HepG2 (cell line): ENCODE measurements around the gene SETD2. TPM values are rescaled to one million over a fixed set of nuclear protein-coding genes. Genes with fewer than 3 reads are reported as not detected.

Experiments used
- ATRX ChIP-seq: sonication (generic); formaldehyde crosslinking; IDR thresholded peaks from 2 replicates; pipeline ENCODE4 v1.4.0; 2020; ENCODE audit warnings: missing genetic modification reagents, borderline replicate concordance
- CEBPG ChIP-seq: IDR thresholded peaks from 2 replicates; pipeline ENCODE4 v1.6.1; 2016
- FOXK1 ChIP-seq: sonication (generic); formaldehyde crosslinking; IDR thresholded peaks from 2 replicates; pipeline ENCODE4 v1.4.0; 2020; ENCODE audit warnings: low read depth, missing genetic modification reagents, borderline replicate concordance
- KLF11 ChIP-seq: IDR thresholded peaks from 2 replicates; pipeline ENCODE4 v1.6.1; 2016; ENCODE audit warnings: missing compliant biosample characterization
- KLF6 ChIP-seq: IDR thresholded peaks from 2 replicates; pipeline ENCODE4 v1.8.0; 2016; ENCODE audit warnings: missing biosample characterization, missing genetic modification reagents
- NFYB ChIP-seq: sonication (generic); formaldehyde crosslinking; IDR thresholded peaks from 2 replicates; pipeline ENCODE4 v1.4.0; 2020; ENCODE audit warnings: missing genetic modification reagents
- PAX8 ChIP-seq: sonication (generic); formaldehyde crosslinking; IDR thresholded peaks from 2 replicates; pipeline ENCODE4 v1.8.0; 2022; ENCODE audit warnings: mild to moderate bottlenecking, missing genetic modification reagents, borderline replicate concordance
- RBFOX2 ChIP-seq: fragments of 200-400 bp; formaldehyde crosslinking; IDR thresholded peaks from 2 replicates; pipeline ENCODE4 v1.6.1; 2017; ENCODE audit warnings: low read depth, mild to moderate bottlenecking, low read length
- SOX5 ChIP-seq: IDR thresholded peaks from 2 replicates; pipeline ENCODE4 v1.6.1; 2016; ENCODE audit warnings: borderline replicate concordance
- SRSF1 ChIP-seq: fragments of 200-400 bp; formaldehyde crosslinking; optimal IDR thresholded peaks from 2 replicates; pipeline ENCODE3; 2017; ENCODE audit warnings: mild to moderate bottlenecking, low read depth, low read length, moderate library complexity
- TAF15 ChIP-seq: fragments of 200-400 bp; formaldehyde crosslinking; IDR thresholded peaks from one replicate; pipeline ENCODE4 v1.6.1; 2018; ENCODE audit warnings: mild to moderate bottlenecking, low read depth, low read length; ENCODE audit not compliant: poor library complexity, severe bottlenecking
- TBL1XR1 ChIP-seq: fragments of 150-350 bp; IDR thresholded peaks from 2 replicates; pipeline ENCODE4 v1.6.1; 2014; ENCODE audit warnings: borderline replicate concordance, low read length; ENCODE audit not compliant: partially characterized antibody
- TP53 ChIP-seq: sonication (generic); formaldehyde crosslinking; conservative IDR thresholded peaks from 2 replicates; pipeline ENCODE4 v1.4.0; 2020; ENCODE audit warnings: missing genetic modification reagents
- ZFP37 ChIP-seq: sonication (generic); formaldehyde crosslinking; IDR thresholded peaks from 2 replicates; pipeline ENCODE4 v1.4.0; 2020; ENCODE audit warnings: missing genetic modification reagents, borderline replicate concordance
- ZNF253 ChIP-seq: sonication (generic); formaldehyde crosslinking; IDR thresholded peaks from 2 replicates; pipeline ENCODE4 v1.8.0; 2022; ENCODE audit warnings: mild to moderate bottlenecking, missing genetic modification reagents, borderline replicate concordance
- ZNF331 ChIP-seq: sonication (generic); formaldehyde crosslinking; IDR thresholded peaks from 2 replicates; pipeline ENCODE4 v1.4.0; 2020; ENCODE audit warnings: missing genetic modification reagents
- ZNF382 ChIP-seq: sonication (generic); formaldehyde crosslinking; IDR thresholded peaks from 2 replicates; pipeline ENCODE4 v1.5.0; 2020; ENCODE audit warnings: missing genetic modification reagents, mild to moderate bottlenecking, borderline replicate concordance
- ZNF557 ChIP-seq: sonication (generic); formaldehyde crosslinking; IDR thresholded peaks from 2 replicates; pipeline ENCODE4 v1.4.0; 2020; ENCODE audit warnings: missing genetic modification reagents
- ZNF615 ChIP-seq: sonication (generic); formaldehyde crosslinking; IDR thresholded peaks from 2 replicates; pipeline ENCODE4 v1.5.0; 2020; ENCODE audit warnings: mild to moderate bottlenecking, missing genetic modification reagents, borderline replicate concordance
- ZNF788 ChIP-seq: sonication (generic); formaldehyde crosslinking; IDR thresholded peaks from 2 replicates; pipeline ENCODE4 v1.5.0; 2020; ENCODE audit warnings: mild to moderate bottlenecking, missing genetic modification reagents, borderline replicate concordance
- polyA plus RNA-seq, 8 experiments: library from polyadenylated mRNA; depleted of rRNA in 3 of 8; stranded (reverse) in 7 of 8; unstranded in 1 of 8; fragments of >200 nt; fragmentation: Illumina TruSeq in 4 of 8; extraction: Trizol in 4 of 8; gene quantifications; 2 replicates each; pipeline versions ENCODE4 v1.2.1 to v1.2.3, GENCODE V29; 2011 to 2016; ENCODE audit warnings: low read depth in 4 of 8, missing spikeins in 1 of 8, mixed read lengths in 1 of 8; ENCODE audit not compliant: insufficient read depth in 1 of 8
- total RNA-seq, 5 experiments: library from RNA; depleted of rRNA; stranded (reverse); fragments of >200 nt; fragmentation: Illumina TruSeq; extraction: Trizol; gene quantifications; 2 replicates each; pipeline ENCODE4 v1.2.3, GENCODE V29; 2016; ENCODE audit warnings: low read depth in 1 of 5
- TF ChIP-seq, protein P1 (sequence below): sonication (generic); formaldehyde crosslinking; IDR thresholded peaks from 2 replicates; pipeline ENCODE4 v1.4.0; 2020; ENCODE audit warnings: missing genetic modification reagents, borderline replicate concordance
- TF ChIP-seq, protein P2 (sequence below): sonication (generic); formaldehyde crosslinking; IDR thresholded peaks from 2 replicates; pipeline ENCODE4 v1.5.1; 2020; ENCODE audit warnings: missing genetic modification reagents, mild to moderate bottlenecking, borderline replicate concordance
- TF ChIP-seq, protein P3 (sequence below): IDR thresholded peaks from 2 replicates; pipeline ENCODE4 v1.6.1; 2016; ENCODE audit warnings: missing genetic modification reagents, missing compliant biosample characterization
- TF ChIP-seq, protein P4 (sequence below): sonication (generic); formaldehyde crosslinking; IDR thresholded peaks from 2 replicates; pipeline ENCODE4 v1.5.0; 2020; ENCODE audit warnings: missing genetic modification reagents

The SETD2 gene
- total and polyA plus RNA-seq, 2 of the 13 experiments (the other 11 are each of a cell fraction or from before 2014, with no cell fraction given) = 14.2 to 24.2 TPM

DNA sequence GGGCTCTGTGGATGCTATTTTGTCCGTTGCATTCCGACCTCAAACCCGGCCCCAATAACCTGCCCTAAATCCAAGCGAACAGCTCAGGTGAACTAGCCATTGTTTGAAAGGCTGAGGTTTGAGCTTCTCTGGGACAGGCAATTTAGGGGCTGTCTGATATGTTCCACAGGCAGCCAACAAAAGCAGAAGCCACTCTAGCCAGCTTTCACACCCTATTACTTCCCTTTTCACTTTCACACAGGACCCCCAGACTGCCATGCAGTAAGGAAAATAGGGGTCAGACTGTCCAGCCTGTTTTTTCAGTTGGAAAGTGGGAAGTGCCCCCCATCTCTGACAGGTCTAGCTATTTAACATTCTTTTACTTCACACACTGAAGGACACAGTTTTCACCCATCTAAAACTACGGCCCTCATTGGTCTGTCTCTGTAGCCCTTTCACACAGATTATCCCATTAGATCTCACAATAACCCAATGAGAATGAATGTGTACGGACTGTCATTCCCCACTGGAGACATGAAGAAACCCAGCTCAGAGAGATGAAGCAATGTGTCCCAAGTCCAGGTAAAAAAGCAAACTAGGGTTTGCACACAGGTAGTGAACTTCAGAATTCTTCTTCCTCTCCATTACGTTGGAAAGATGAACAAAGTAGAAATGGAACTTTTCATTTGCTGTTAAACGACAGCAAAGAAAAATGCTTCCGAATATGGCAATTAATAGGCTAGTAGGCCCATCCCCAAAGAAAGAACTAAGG, 189.3 kb downstream of the SETD2 start (continued):
- TF ChIP-seq, protein P1, sequence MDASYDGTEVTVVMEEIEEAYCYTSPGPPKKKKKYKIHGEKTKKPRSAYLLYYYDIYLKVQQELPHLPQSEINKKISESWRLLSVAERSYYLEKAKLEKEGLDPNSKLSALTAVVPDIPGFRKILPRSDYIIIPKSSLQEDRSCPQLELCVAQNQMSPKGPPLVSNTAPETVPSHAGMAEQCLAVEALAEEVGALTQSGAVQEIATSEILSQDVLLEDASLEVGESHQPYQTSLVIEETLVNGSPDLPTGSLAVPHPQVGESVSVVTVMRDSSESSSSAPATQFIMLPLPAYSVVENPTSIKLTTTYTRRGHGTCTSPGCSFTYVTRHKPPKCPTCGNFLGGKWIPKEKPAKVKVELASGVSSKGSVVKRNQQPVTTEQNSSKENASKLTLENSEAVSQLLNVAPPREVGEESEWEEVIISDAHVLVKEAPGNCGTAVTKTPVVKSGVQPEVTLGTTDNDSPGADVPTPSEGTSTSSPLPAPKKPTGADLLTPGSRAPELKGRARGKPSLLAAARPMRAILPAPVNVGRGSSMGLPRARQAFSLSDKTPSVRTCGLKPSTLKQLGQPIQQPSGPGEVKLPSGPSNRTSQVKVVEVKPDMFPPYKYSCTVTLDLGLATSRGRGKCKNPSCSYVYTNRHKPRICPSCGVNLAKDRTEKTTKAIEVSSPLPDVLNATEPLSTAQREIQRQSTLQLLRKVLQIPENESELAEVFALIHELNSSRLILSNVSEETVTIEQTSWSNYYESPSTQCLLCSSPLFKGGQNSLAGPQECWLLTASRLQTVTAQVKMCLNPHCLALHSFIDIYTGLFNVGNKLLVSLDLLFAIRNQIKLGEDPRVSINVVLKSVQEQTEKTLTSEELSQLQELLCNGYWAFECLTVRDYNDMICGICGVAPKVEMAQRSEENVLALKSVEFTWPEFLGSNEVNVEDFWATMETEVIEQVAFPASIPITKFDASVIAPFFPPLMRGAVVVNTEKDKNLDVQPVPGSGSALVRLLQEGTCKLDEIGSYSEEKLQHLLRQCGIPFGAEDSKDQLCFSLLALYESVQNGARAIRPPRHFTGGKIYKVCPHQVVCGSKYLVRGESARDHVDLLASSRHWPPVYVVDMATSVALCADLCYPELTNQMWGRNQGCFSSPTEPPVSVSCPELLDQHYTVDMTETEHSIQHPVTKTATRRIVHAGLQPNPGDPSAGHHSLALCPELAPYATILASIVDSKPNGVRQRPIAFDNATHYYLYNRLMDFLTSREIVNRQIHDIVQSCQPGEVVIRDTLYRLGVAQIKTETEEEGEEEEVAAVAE (CRISPR knock-in tag) = 0 out of 2 replicates have a peak, but pooled peaks have one; percentile 31
- TF ChIP-seq KLF11 (CRISPR knock-in tag) (no peak), ATRX (no peak), ZNF331 (peak; percentile 39; the same call in 1 of the 2 replicates), ZFP37 (CRISPR knock-in tag) (no peak), SRSF1 (no peak), ZNF788 (CRISPR knock-in tag) (no peak), CEBPG (CRISPR knock-in tag) (peak; percentile 97), ZNF557 (CRISPR knock-in tag) (no peak), NFYB (no peak), KLF6 (no peak), ZNF615 (CRISPR knock-in tag) (no peak), SOX5 (CRISPR knock-in tag) (no peak), ZNF382 (CRISPR knock-in tag) (no peak), FOXK1 (peak; percentile 38; the same call in 1 of the 2 replicates), ZNF253 (CRISPR knock-in tag) (no peak), TP53 (CRISPR knock-in tag) (no peak), TBL1XR1 (peak; percentile 44), PAX8 (CRISPR knock-in tag) (no peak), TAF15 (no peak), RBFOX2 (peak; percentile 58)
- TF ChIP-seq, protein P2, sequence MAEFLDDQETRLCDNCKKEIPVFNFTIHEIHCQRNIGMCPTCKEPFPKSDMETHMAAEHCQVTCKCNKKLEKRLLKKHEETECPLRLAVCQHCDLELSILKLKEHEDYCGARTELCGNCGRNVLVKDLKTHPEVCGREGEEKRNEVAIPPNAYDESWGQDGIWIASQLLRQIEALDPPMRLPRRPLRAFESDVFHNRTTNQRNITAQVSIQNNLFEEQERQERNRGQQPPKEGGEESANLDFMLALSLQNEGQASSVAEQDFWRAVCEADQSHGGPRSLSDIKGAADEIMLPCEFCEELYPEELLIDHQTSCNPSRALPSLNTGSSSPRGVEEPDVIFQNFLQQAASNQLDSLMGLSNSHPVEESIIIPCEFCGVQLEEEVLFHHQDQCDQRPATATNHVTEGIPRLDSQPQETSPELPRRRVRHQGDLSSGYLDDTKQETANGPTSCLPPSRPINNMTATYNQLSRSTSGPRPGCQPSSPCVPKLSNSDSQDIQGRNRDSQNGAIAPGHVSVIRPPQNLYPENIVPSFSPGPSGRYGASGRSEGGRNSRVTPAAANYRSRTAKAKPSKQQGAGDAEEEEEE (CRISPR knock-in tag) = no peak
- TF ChIP-seq, protein P3, sequence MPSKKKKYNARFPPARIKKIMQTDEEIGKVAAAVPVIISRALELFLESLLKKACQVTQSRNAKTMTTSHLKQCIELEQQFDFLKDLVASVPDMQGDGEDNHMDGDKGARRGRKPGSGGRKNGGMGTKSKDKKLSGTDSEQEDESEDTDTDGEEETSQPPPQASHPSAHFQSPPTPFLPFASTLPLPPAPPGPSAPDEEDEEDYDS (CRISPR knock-in tag) = peak; percentile 28; the same call in 1 of the 2 replicates
- TF ChIP-seq, protein P4, sequence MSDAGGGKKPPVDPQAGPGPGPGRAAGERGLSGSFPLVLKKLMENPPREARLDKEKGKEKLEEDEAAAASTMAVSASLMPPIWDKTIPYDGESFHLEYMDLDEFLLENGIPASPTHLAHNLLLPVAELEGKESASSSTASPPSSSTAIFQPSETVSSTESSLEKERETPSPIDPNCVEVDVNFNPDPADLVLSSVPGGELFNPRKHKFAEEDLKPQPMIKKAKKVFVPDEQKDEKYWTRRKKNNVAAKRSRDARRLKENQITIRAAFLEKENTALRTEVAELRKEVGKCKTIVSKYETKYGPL (CRISPR knock-in tag) = no peak
